Measurements from ENCODE around the gene AIRE. TPM values are rescaled to one million over a fixed set of nuclear protein-coding genes. Genes with fewer than 3 reads are reported as not detected.

AIRE gene
- total and polyA plus RNA-seq, 8 donors = 0.06 to 0.21 (median 0.09) TPM; not detected in 2

DNA sequence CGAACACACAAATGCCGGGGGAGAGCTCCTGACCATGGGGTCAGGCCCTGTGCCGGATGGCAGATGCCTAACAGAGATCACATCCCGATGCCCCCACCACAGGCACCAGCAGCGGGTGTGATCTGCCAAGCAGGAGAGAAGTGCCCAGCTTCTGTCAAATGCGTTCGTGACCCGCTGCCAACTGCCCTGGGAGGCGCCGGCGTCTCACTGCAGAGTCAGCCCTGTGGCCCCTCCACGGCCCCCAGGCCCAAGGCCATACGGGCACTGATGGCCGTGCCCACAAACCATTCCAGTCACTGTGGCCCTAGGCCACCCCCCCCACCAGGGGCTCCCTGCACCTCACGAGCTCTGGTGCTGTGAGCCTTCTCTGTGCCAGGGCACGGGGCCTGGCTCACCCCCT lies 45.5 kb downstream of the AIRE start:
- Histone ChIP-seq H3K9me3 (no peaks in the 10 kb centered on the region), H3K27ac (no peak overlapping the region), H3K4me3 (no peak overlapping the region), H3K36me3 (peaks cover 0 to 55% of the 10 kb centered on the region in 2 donors), H3K27me3 (no peaks in the 10 kb centered on the region), H3K4me1 (peaks cover 0 to 4% of the 10 kb centered on the region in 2 donors)
- TF ChIP-seq, protein P1, sequence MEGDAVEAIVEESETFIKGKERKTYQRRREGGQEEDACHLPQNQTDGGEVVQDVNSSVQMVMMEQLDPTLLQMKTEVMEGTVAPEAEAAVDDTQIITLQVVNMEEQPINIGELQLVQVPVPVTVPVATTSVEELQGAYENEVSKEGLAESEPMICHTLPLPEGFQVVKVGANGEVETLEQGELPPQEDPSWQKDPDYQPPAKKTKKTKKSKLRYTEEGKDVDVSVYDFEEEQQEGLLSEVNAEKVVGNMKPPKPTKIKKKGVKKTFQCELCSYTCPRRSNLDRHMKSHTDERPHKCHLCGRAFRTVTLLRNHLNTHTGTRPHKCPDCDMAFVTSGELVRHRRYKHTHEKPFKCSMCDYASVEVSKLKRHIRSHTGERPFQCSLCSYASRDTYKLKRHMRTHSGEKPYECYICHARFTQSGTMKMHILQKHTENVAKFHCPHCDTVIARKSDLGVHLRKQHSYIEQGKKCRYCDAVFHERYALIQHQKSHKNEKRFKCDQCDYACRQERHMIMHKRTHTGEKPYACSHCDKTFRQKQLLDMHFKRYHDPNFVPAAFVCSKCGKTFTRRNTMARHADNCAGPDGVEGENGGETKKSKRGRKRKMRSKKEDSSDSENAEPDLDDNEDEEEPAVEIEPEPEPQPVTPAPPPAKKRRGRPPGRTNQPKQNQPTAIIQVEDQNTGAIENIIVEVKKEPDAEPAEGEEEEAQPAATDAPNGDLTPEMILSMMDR (IDR thresholded peaks at IDR 0.05) = no peak
- no peak for ATAC-seq
- DNase-seq = peak in 1 of 4 donors; percentile 67
- intact Hi-C loops (cut with DNase I) = no loop called here

DNA sequence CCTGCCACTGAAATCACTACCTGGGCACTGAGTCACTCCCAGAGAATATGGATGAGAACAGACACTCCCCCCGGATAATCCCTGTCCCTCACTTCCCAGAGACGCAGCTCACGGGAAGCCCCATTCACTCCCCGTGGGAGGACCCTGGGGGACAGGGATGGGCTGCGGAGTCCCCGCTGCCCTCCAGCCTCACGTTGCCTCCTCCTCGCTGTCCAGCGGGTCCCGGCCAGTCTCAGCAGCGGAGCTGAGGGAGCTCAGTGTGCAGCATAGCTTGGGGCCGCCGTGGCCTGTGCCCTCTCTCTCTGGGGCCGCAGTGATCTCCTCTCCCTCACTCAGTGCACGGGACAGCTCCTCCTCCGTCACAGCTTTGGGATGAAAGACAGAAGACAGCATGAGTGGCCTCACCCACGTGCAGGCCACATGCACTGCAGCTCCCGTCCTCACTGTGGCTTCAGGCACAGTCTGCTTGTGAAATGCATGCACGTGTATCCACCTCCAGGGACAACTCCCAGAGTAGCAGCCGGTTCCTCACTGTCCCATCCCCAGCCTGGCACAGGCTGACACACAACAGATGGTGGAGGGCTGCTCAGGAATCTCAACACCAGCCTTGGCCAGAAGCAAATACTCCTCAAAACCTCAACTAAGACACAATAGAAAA lies 46.1 kb downstream of the AIRE start:
- ATAC-seq (no peak), DNase-seq (peak in 1 of 4 donors; percentile 64)
- TF ChIP-seq, protein P1 (IDR thresholded peaks at IDR 0.05) = no peak
- intact Hi-C loops (cut with DNase I) = no loop called here
- Histone ChIP-seq H3K4me1 (peaks cover 0 to 4% of the 10 kb centered on the region in 2 donors), H3K36me3 (peaks cover 0 to 50% of the 10 kb centered on the region in 2 donors), H3K9me3 (no peaks in the 10 kb centered on the region), H3K4me3 (no peak overlapping the region), H3K27ac (no peak overlapping the region), H3K27me3 (no peaks in the 10 kb centered on the region)

DNA sequence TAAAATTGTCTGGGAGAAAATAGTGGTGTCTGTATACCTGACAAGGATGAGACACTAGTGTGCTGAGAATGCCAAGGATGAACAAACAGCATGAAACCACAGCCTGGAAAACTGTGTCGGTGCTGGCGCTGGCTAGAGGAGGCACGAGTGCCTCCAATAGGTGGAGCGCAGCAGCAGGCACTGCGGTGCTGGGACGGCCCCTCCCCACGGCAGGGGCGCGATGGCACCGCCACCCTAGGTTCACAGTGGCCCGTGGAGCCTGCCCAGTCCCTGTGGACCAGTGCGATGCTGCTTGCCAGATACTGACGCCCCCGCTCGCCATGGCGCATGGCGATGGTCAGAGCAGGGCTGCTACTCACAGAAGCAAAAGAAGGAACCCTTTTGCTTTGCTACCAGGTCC lies 46.7 kb downstream of the AIRE start:
- TF ChIP-seq, protein P1 (IDR thresholded peaks at IDR 0.05) = no peak
- H3K36me3 ChIP-seq = peaks cover 0 to 49% of the 10 kb centered on the region in 2 donors
- DNase-seq = peak in 1 of 4 donors; percentile 75

DNA sequence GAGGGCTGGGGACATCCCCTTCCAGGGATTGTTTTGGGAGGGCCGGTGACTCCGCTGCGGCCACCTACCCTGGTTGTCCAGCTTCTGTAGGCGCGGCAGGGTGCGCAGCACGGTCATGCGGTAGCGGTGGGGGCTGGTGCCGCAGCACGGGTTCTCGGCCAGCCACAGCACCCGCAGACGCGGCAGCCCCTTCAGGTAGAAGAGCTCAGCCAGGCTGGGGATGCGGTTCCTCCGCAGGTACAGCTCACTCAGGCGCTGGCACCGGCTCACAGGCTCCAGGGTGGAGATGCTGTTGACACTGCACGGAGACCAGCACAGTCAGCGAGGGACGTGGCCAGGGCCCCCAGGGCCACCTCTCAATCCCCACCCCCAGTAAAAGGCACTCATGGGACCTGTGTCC lies 47.3 kb downstream of the AIRE start:
- Histone ChIP-seq H3K36me3 (peaks cover 0 to 44% of the 10 kb centered on the region in 2 donors), H3K4me1 (peaks cover 0 to 3% of the 10 kb centered on the region in 2 donors)
- intact Hi-C loops (cut with DNase I) = no loop called here

More for the DNA sequence above, 46.7 kb downstream of the AIRE start:
- Histone ChIP-seq H3K27me3 (no peaks in the 10 kb centered on the region), H3K9me3 (no peaks in the 10 kb centered on the region), H3K27ac (no peak overlapping the region), H3K4me3 (no peak overlapping the region), H3K4me1 (no peaks in the 10 kb centered on the region)
- ATAC-seq = no peak
- intact Hi-C loops (cut with DNase I) = no loop called here

More for the DNA sequence above, 47.3 kb downstream of the AIRE start:
- TF ChIP-seq, protein P1 (IDR thresholded peaks at IDR 0.05) = no peak
- H3K27ac ChIP-seq = no peak overlapping the region
- H3K9me3 ChIP-seq = no peaks in the 10 kb centered on the region
- H3K4me3 ChIP-seq = no peak overlapping the region
- DNase-seq (peak in 1 of 4 donors; percentile 73), ATAC-seq (no peak)
- no peaks in the 10 kb centered on the region for H3K27me3 ChIP-seq
